HEK293 (cell line): ENCODE measurements around the gene CDH11.

Experiments used
- CTCF ChIP-seq: fragments of 450-650 bp; formaldehyde crosslinking; IDR thresholded peaks from 2 replicates; pipeline ENCODE4 v1.5.1; 2016; ENCODE audit warnings: missing biosample characterization, missing genetic modification characterization
- HOXD13 ChIP-seq: sonication (generic); formaldehyde crosslinking; IDR thresholded peaks from 2 replicates; pipeline ENCODE4 v1.8.0; 2022; ENCODE audit warnings: missing genetic modification reagents, borderline replicate concordance
- PATZ1 ChIP-seq: fragments of 450-650 bp; formaldehyde crosslinking; IDR thresholded peaks from 2 replicates; pipeline ENCODE4 v1.5.1; 2016; ENCODE audit warnings: missing biosample characterization, missing genetic modification characterization
- SCRT2 ChIP-seq: fragments of 450-650 bp; formaldehyde crosslinking; IDR thresholded peaks from 2 replicates; pipeline ENCODE4 v1.5.1; 2016; ENCODE audit warnings: missing biosample characterization, missing genetic modification characterization
- ZBTB48 ChIP-seq: fragments of 450-650 bp; formaldehyde crosslinking; IDR thresholded peaks from 2 replicates; pipeline ENCODE4 v1.5.1; 2016; ENCODE audit warnings: missing biosample characterization, missing genetic modification characterization
- ZNF24 ChIP-seq: fragments of 450-650 bp; formaldehyde crosslinking; IDR thresholded peaks from 2 replicates; pipeline ENCODE4 v1.5.1; 2016; ENCODE audit warnings: missing biosample characterization, missing genetic modification characterization
- ZNF324 ChIP-seq: fragments of 450-650 bp; formaldehyde crosslinking; IDR thresholded peaks from 2 replicates; pipeline ENCODE4 v1.5.1; 2016; ENCODE audit warnings: missing biosample characterization, missing genetic modification characterization
- ZNF350 ChIP-seq: fragments of 450-650 bp; formaldehyde crosslinking; IDR thresholded peaks from 2 replicates; pipeline ENCODE4 v1.5.0; 2017; ENCODE audit warnings: missing biosample characterization, mild to moderate bottlenecking, missing genetic modification characterization

GRCh38 chr16:64962786-64963185 is 159.1 kb downstream of the CDH11 start:
- TF ChIP-seq PATZ1 (no peak), CTCF (no peak), ZNF350 (no peak), HOXD13 (CRISPR knock-in tag) (no peak), ZNF324 (no peak), SCRT2 (tag by site-specific recombination) (no peak), ZBTB48 (no peak), ZNF24 (no peak)
